NCI-H446 (cell line): Measurements from ENCODE around the gene NEDD4L.
"Not testable (repeated sequence)": the region's sequence is repeated elsewhere in the genome, so short reads cannot be mapped to it uniquely, and the experiment has no call there.

Experiments used
- DNase-seq, 2 experiments: peaks; one replicate each; lab custom pipeline; 2025; lab: John Stamatoyannopoulos, UW

NEDD4L gene

GRCh38 chr18:58027341-58027740 lies 16.7 kb upstream of the NEDD4L start:
- DNase-seq: no peak

- no peak for DNase-seq
Measured at GRCh38 chr18:58028109-58028784, 15.8 kb upstream of the NEDD4L start.

DNA sequence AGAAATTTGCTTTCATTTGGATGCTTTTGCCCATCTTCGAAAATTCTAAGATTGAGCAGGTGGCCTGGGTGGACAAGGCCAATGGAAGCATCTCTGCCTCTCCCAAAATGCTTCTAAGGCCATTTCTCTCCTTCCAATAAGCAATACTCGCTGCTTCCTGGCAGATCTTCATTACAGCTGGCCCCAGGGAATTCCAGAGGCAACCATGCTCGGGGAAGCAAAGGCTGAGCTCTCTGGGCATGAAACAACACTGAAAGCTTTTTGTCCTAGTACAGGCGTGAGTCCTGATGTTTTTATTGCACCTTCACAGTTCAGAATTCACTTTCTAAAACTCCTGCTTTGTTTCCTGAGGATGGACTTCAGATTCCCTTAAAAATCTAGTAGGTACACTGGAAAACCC lies 11.8 kb upstream of the NEDD4L start:
- DNase-seq: no peak

GRCh38 chr18:58033216-58033615 lies 10.8 kb upstream of the NEDD4L start:
- DNase-seq: no peak

- no peak for DNase-seq
Measured at GRCh38 chr18:58034370-58034769, 9.7 kb upstream of the NEDD4L start.

DNA sequence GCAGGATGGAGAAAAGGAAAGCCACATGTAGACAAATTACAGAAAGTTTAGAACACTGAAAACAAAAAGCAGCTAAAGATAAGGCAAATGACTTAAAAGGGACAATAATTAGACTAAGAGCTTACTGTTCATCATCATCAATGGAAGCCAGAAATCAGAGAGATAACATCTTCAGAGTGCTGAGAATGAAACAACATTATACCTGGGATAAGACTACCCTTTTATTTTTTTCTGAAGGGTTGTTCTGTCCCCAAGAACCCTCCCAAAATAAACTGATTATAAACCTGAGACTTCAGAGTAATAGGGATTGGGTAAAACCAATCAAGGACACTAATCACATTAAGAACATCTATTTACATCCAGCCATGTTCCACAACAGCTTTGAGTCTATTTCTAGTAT lies 6.9 kb upstream of the NEDD4L start:
- no peak for DNase-seq

DNA sequence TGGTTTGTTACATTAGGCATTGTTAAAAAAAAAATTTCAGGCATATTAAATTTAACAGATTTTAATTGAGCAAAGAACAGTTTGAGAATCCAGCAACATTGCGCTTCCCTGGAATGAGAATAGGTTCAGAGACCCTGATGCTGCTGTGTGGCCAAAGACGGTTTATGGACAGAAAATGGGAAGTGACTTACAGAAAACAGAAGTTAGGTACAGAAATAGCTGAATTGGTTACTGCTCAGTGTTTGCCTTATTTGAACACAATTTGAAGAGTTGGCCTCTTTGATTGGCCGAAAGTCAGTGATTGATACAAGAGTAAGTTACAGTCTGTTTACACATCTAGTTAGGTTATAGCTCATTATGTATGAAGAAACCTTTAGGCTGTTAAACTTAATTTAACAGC lies 6.0 kb upstream of the NEDD4L start:
- no peak for DNase-seq

DNA sequence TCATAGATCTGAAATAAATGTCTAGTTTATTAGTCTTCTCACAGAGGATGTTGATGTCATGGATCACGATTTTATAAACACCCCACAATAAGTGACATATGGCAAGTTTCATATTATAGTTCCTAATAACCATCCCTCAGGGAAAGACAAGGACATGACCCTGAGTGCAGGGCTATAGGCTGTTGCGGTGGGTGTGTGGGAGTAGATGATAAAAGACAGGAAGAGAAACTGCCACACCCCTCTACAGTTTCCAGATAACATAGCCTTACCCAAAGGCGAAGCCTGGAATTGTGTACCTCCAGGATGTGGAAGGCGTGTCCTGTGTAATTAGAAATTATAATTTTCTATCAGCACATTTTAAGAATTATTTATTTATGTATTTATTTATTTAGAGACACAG lies 2.4 kb upstream of the NEDD4L start:
- no peak for DNase-seq

- no peak for DNase-seq
Measured at GRCh38 chr18:58042826-58043490, 1.1 kb upstream of the NEDD4L start.

DNA sequence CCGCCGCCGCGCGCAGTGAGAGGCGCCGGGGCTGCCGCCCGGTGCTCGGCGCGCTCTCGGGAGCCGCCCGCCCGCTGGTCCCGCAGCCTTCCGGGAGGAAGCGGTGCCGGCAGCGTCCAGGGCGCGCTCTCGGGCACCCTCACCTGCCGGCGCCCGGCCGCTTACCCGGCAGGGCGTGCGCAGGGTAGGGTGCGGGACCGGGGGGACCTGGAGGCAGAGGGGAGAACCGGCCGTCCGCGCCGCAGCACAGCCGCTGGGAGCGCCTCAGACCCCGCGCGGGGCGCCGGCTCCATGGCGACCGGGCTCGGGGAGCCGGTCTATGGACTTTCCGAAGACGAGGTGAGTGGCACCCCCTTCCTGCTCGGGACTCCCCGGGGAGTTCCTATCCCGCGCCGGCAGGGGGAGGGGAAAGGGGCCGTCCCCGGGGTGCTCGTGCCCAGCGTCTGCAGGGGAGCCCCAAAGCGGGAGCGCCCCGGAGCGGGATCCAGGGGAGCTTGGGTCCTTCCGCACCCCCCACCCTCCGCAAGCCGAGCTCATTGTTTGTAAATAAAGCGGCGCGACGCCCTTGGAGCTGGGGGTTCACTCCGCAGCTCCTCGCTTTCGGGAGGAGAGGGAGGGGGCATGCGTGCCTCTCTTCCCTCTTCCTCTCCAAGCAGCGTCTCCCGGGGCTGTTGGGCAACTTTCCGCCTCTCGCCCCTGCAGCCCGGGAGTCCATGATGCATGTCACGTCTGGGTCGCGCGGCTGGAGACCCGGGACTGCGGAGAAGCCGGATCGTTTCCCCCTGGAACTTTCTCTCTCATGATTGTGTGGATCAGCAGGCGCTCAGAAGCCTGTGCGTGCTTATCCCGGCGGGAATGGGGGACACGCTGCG lies 580 bp downstream of the NEDD4L start:
- DNase-seq: peak in 1 of 2 experiments; percentile 36

GRCh38 chr18:58045242-58046092 lies 1.4 kb downstream of the NEDD4L start:
- peak in 1 of 2 experiments; percentile 35 for DNase-seq

DNA sequence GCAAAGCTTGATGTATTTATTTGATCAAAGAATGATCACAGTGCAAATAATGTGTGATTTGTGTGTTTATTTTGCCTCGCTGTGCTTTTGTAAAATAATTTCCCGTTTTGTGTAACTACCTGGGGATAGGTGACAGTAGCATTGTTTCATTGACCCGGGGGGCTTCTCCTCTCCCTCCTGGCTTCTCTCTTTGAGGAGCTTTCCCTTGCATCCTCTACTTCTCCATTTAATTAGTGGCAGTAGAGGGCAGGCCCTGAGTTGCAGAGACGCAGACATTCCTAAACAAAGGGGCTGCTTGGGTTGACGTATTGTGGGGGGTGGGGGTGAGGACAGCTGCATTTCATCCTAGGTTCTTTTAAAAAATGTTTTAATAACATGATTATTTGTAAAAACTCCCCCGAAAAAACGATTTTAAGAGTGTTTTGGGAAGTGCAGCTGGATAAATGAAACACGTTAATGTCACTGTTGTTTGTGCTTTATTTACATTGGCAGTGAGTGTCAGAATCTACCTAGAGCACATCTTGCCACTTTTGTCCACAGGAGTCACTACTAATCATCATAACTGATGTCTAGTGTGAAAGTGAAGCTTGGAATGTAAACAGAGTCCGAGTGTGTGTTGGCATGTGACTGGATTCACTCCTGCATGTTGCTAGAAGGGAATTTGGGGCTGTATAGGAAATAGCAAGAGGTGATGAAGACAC lies 2.2 kb downstream of the NEDD4L start:
- no peak for DNase-seq

DNA sequence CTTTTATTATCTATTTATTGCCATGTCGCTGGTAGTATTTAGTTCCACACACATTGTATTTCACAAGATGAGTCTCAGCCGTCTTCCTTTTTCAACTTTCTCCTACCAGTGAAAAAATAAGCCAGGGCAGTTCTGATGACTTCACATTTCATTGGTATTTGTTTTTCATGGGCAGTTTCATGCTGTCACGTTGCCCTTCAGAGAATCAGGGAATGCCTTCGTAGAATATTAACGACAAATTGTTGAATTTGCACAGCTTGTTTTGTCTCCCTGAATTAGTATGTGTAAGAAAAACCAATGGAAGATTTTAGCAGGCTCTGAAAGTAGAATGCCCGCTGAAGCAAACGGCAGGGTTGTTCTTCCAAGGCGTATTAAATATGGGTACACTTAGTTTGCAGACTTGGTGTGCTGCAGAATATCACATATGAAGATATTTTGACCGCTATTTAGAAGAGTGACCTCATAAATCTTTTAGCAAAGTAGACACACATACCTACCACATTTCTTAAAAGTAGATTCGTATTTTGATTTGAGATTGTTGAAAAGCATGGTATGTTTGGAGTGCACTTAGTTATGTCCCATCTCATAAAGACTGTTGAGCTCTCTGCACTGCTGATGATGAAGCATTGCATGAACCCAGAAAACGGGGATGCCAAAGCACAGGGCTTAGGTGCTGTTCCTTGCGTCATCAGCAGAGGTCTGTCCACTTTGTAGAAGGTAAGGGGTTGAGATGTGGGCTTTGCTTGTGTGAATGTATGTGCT lies 2.9 kb downstream of the NEDD4L start:
- DNase-seq: no peak

- no peak for DNase-seq
Measured at GRCh38 chr18:58047556-58047882, 3.5 kb downstream of the NEDD4L start.

- no peak for DNase-seq
Measured at GRCh38 chr18:58048081-58048642, 4.1 kb downstream of the NEDD4L start.

GRCh38 chr18:58049000-58049688 lies 5.1 kb downstream of the NEDD4L start:
- no peak for DNase-seq

DNA sequence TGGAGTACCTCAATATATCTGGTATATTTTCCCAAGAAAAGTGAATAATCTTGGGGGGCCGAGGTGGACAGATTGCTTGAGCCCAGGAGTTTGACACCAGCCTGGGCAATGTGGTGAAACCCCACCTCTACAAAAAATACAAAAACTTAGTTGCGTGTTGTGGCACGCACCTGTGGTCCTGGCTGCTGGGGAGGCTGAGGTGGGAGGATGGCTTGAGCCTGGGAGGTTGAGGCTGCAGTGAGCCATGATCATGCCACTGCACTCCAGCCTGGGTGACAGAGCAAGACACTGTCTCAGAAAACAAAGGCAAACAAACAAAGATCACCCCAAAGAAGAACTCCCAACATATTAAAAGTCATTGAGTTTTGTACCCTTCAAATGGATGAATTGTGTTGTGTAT lies 6.9 kb downstream of the NEDD4L start:
- not testable (repeated sequence) for DNase-seq

DNA sequence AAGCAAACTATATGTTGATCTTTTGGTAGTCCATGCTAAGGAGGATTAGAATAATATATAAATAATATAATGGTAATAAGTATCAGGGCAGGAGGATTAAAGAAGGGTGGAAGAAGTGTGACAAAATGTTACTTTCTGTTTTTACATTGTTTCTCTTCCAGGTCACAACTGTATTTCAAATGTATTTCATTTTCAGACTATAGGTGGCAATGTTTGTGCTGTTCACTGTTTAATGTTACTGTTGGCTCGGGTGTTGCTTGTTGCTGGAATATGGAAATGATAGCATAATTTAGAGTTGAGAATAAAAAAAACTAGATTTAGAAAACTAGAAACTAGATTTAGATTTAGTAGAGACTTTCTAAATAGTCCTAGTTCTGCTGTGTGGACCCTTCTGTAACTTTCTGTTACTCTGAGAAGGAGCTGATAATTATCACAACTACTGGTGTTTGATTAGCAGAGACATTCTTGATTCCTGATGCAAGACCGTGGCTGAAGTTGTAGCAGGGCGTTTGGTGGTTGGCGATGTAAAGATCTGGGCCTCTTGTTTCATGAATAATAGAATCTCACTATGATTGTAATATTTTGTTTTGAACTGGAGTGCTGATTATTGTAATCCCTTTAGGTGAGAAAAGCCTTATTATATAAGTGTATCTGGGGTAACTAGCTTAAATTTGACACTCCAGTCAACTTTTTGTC lies 7.9 kb downstream of the NEDD4L start:
- no peak for DNase-seq

GRCh38 chr18:58052960-58053359 lies 8.9 kb downstream of the NEDD4L start:
- DNase-seq: no peak
